Liver (tissue), 9 donors: Measurements from ENCODE around the gene PLXND1. TPM values are rescaled to one million over a fixed set of nuclear protein-coding genes. Genes with fewer than 3 reads are reported as not detected.
A peak's percentile ranks its signal among the peaks of the same experiment; 100 is the strongest.

ENCODE experiments used
- DNase-seq: peaks from one replicate; pipeline ENCODE4 v3.0.0-alpha.2; 2017; ENCODE audit warnings: low spot score
- H3K27ac ChIP-seq, 2 donors: one replicate each; pipeline ENCODE4 v1.7.0; 2013; ENCODE audit warnings: inconsistent platforms in 2 of 2, low read length in 2 of 2, control low read depth in 1 of 2, low read depth in 1 of 2, mild to moderate bottlenecking in 1 of 2
- H3K27me3 ChIP-seq, 4 donors: one replicate each; pipeline versions ENCODE4 v1.6.1 to v1.7.0; 2013; ENCODE audit warnings: low read length in 3 of 4, inconsistent platforms in 1 of 4, mild to moderate bottlenecking in 1 of 4, moderate library complexity in 1 of 4; ENCODE audit not compliant: control insufficient read depth in 4 of 4, insufficient read depth in 4 of 4
- H3K36me3 ChIP-seq, 4 donors: one replicate each; pipeline versions ENCODE4 v1.6.1 to v1.7.0; 2013; ENCODE audit warnings: low read length in 3 of 4, mild to moderate bottlenecking in 3 of 4, low read depth in 1 of 4, moderate library complexity in 1 of 4; ENCODE audit not compliant: control insufficient read depth in 4 of 4, insufficient read depth in 3 of 4
- H3K4me1 ChIP-seq, 4 donors: one replicate each; pipeline versions ENCODE4 v1.6.1 to v1.7.0; 2013; ENCODE audit warnings: low read length in 3 of 4, mild to moderate bottlenecking in 3 of 4, moderate library complexity in 1 of 4; ENCODE audit not compliant: control insufficient read depth in 4 of 4, insufficient read depth in 4 of 4
- H3K4me3 ChIP-seq, 3 donors: one replicate each; pipeline versions ENCODE4 v1.6.1 to v1.7.0; 2013; ENCODE audit warnings: low read length in 3 of 3, control low read depth in 1 of 3, low read depth in 1 of 3, mild to moderate bottlenecking in 1 of 3
- H3K9ac ChIP-seq, 2 donors: one replicate each; pipeline ENCODE4 v1.7.0; 2013; ENCODE audit warnings: low read length in 2 of 2, mild to moderate bottlenecking in 2 of 2, moderate library complexity in 2 of 2, control low read depth in 1 of 2, low read depth in 1 of 2
- H3K9me3 ChIP-seq, 4 donors: one replicate each; pipeline versions ENCODE4 v1.6.1 to v1.7.0; 2013; ENCODE audit warnings: low read length in 3 of 4; ENCODE audit not compliant: control insufficient read depth in 4 of 4
- ATF3 ChIP-seq: IDR thresholded peaks from 2 replicates; pipeline ENCODE4 v1.6.1; 2016; ENCODE audit warnings: antibody characterized with exemption
- FOXA1 ChIP-seq: IDR thresholded peaks from 2 replicates; pipeline ENCODE4 v1.6.1; 2016; ENCODE audit warnings: antibody characterized with exemption
- FOXA2 ChIP-seq: IDR thresholded peaks from 2 replicates; pipeline ENCODE4 v1.6.1; 2016; ENCODE audit warnings: antibody characterized with exemption
- GABPA ChIP-seq, 2 donors: IDR thresholded peaks in 1 of 2; conservative IDR thresholded peaks in 1 of 2; 2 replicates each; pipeline ENCODE4 v1.6.1; 2016; ENCODE audit warnings: antibody characterized with exemption in 2 of 2, mild to moderate bottlenecking in 1 of 2, moderate library complexity in 1 of 2
- HNF4A ChIP-seq, 2 donors: conservative IDR thresholded peaks; 2 replicates each; pipeline ENCODE4 v1.6.1; 2016; ENCODE audit warnings: antibody characterized with exemption in 2 of 2, mild to moderate bottlenecking in 2 of 2
- HNF4G ChIP-seq: IDR thresholded peaks from 2 replicates; pipeline ENCODE4 v1.6.1; 2016; ENCODE audit warnings: antibody characterized with exemption
- JUND ChIP-seq, 2 donors: IDR thresholded peaks; 2 replicates each; pipeline ENCODE4 v1.6.1; 2016; ENCODE audit warnings: antibody characterized with exemption in 2 of 2
- NR2F2 ChIP-seq: IDR thresholded peaks from 2 replicates; pipeline ENCODE4 v1.6.1; 2016; ENCODE audit warnings: antibody characterized with exemption
- RAD21 ChIP-seq, 2 donors: IDR thresholded peaks; 2 replicates each; pipeline ENCODE4 v1.6.1; 2016; ENCODE audit warnings: antibody characterized with exemption in 2 of 2, mild to moderate bottlenecking in 2 of 2
- REST ChIP-seq: IDR thresholded peaks from 2 replicates; pipeline ENCODE4 v1.6.1; 2016; ENCODE audit warnings: antibody characterized with exemption, mild to moderate bottlenecking
- RXRA ChIP-seq, 2 donors: IDR thresholded peaks; 2 replicates each; pipeline ENCODE4 v1.6.1; 2017 to 2018; ENCODE audit warnings: antibody characterized with exemption in 2 of 2, mild to moderate bottlenecking in 1 of 2
- SP1 ChIP-seq: IDR thresholded peaks from 2 replicates; pipeline ENCODE4 v1.6.1; 2018; ENCODE audit warnings: antibody characterized with exemption, mild to moderate bottlenecking
- TAF1 ChIP-seq: conservative IDR thresholded peaks from 2 replicates; pipeline ENCODE4 v1.6.1; 2016; ENCODE audit warnings: antibody characterized with exemption, mild to moderate bottlenecking
- WGBS: extraction: QIAGEN DNeasy Blood & Tissue Kit; methylation state at CpG from one replicate; pipeline ENCODE4 v1.1.7; 2013; 5-methylcytosine and 5-hydroxymethylcytosine counted together
- polyA plus RNA-seq, 2 donors: library from polyadenylated mRNA; stranded (reverse) in 1 of 2; unstranded in 1 of 2; fragments of 200-250 nt in 1 of 2; fragments of >200 nt in 1 of 2; fragmentation: Nextera tagmentation in 1 of 2; extraction: Ambion mirVana in 1 of 2; gene quantifications; one replicate each; pipeline versions ENCODE4 v1.2.1 to v1.2.3, GENCODE V29; 2013 to 2015
- total RNA-seq, 2 donors: library from RNA; depleted of rRNA; stranded (reverse); fragments of >200 nt; gene quantifications; one replicate each; pipeline ENCODE4 v1.2.3, GENCODE V29; 2014
- TF ChIP-seq, protein P1 (sequence below): IDR thresholded peaks from 2 replicates; pipeline ENCODE4 v1.6.1; 2016; ENCODE audit warnings: antibody characterized with exemption
- TF ChIP-seq, protein P2 (sequence below): fragments of 150-350 bp; IDR thresholded peaks from 2 replicates; pipeline ENCODE4 v1.5.1; 2017; ENCODE audit warnings: improper control_type of control experiment, low read depth, low read length; ENCODE audit not compliant: missing input control
- TF ChIP-seq, protein P3 (sequence below): IDR thresholded peaks from 2 replicates; pipeline ENCODE4 v1.6.1; 2016; ENCODE audit warnings: antibody characterized with exemption
- donor health status: healthy.
- donor health status: healthy.
- donor health status: healthy.
- donor health status: healthy.
- donor health status: healthy.

Gene PLXND1
- total and polyA plus RNA-seq, 4 donors: 10.4 to 50.2 (median 32.8) TPM

- Histone ChIP-seq H3K27me3 (no peaks in the 10 kb centered on the region), H3K27ac (peak overlapping the region in 1 of 2 donors; percentile 78), H3K9me3 (no peaks in the 10 kb centered on the region), H3K4me1 (peaks cover 8 to 42% (median 25%) of the 10 kb centered on the region in 4 donors), H3K9ac (no peak overlapping the region), H3K36me3 (no peaks in the 10 kb centered on the region), H3K4me3 (no peak overlapping the region)
- 85% methylated on average over 6 of the region's 6 CpGs for WGBS
- no peak for TF ChIP-seq GABPA (IDR thresholded peaks at IDR 0.05 in 1 of 2, conservative IDR thresholded peaks at IDR 0.05 in 1 of 2)
- no peak for TF ChIP-seq TAF1
- TF ChIP-seq HNF4G: no peak
- no peak for TF ChIP-seq RAD21 (IDR thresholded peaks at IDR 0.05)
- TF ChIP-seq, protein P1, sequence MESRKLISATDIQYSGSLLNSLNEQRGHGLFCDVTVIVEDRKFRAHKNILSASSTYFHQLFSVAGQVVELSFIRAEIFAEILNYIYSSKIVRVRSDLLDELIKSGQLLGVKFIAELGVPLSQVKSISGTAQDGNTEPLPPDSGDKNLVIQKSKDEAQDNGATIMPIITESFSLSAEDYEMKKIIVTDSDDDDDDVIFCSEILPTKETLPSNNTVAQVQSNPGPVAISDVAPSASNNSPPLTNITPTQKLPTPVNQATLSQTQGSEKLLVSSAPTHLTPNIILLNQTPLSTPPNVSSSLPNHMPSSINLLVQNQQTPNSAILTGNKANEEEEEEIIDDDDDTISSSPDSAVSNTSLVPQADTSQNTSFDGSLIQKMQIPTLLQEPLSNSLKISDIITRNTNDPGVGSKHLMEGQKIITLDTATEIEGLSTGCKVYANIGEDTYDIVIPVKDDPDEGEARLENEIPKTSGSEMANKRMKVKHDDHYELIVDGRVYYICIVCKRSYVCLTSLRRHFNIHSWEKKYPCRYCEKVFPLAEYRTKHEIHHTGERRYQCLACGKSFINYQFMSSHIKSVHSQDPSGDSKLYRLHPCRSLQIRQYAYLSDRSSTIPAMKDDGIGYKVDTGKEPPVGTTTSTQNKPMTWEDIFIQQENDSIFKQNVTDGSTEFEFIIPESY: no peak
- no peak for TF ChIP-seq SP1
- no peak for TF ChIP-seq FOXA1
- no peak for TF ChIP-seq RXRA (IDR thresholded peaks at IDR 0.05)
- no peak for TF ChIP-seq ATF3
- TF ChIP-seq JUND (IDR thresholded peaks at IDR 0.05): no peak
- no peak for TF ChIP-seq FOXA2
- TF ChIP-seq NR2F2: no peak
- TF ChIP-seq HNF4A (conservative IDR thresholded peaks at IDR 0.05): no peak
- TF ChIP-seq, protein P2, sequence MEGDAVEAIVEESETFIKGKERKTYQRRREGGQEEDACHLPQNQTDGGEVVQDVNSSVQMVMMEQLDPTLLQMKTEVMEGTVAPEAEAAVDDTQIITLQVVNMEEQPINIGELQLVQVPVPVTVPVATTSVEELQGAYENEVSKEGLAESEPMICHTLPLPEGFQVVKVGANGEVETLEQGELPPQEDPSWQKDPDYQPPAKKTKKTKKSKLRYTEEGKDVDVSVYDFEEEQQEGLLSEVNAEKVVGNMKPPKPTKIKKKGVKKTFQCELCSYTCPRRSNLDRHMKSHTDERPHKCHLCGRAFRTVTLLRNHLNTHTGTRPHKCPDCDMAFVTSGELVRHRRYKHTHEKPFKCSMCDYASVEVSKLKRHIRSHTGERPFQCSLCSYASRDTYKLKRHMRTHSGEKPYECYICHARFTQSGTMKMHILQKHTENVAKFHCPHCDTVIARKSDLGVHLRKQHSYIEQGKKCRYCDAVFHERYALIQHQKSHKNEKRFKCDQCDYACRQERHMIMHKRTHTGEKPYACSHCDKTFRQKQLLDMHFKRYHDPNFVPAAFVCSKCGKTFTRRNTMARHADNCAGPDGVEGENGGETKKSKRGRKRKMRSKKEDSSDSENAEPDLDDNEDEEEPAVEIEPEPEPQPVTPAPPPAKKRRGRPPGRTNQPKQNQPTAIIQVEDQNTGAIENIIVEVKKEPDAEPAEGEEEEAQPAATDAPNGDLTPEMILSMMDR: no peak
- no peak for DNase-seq
These were observed 11.5 kb downstream of the PLXND1 start for GRCh38 chr3:129594907-129595390.

- peak overlapping the region in 1 of 2 donors; percentile 80 for H3K27ac ChIP-seq
- H3K9me3 ChIP-seq: no peaks in the 10 kb centered on the region
- no peak overlapping the region for H3K9ac ChIP-seq
- H3K27me3 ChIP-seq: no peaks in the 10 kb centered on the region
- peaks cover 8 to 39% (median 25%) of the 10 kb centered on the region in 4 donors for H3K4me1 ChIP-seq
- DNase-seq: no peak
- H3K36me3 ChIP-seq: no peaks in the 10 kb centered on the region
- TF ChIP-seq HNF4A (conservative IDR thresholded peaks at IDR 0.05) (no peak), FOXA2 (no peak), GABPA (IDR thresholded peaks at IDR 0.05 in 1 of 2, conservative IDR thresholded peaks at IDR 0.05 in 1 of 2) (no peak), RXRA (IDR thresholded peaks at IDR 0.05) (no peak), ATF3 (no peak), TAF1 (no peak), HNF4G (no peak), REST (no peak)
- TF ChIP-seq, protein P3, sequence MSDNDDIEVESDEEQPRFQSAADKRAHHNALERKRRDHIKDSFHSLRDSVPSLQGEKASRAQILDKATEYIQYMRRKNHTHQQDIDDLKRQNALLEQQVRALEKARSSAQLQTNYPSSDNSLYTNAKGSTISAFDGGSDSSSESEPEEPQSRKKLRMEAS: no peak
- 70% methylated on average over 10 of the region's 10 CpGs for WGBS
- H3K4me3 ChIP-seq: no peak overlapping the region
These were observed 12.1 kb downstream of the PLXND1 start for GRCh38 chr3:129594409-129594808.
